ENCODE measurements around the gene F8. TPM values are rescaled to one million over a fixed set of nuclear protein-coding genes. Genes with fewer than 3 reads are reported as not detected.

The F8 gene
- total and polyA plus RNA-seq, 9 of the 15 experiments (the other 6 are each of a cell fraction or from before 2014, with no cell fraction given): 0.41 to 3.8 (median 0.91) TPM

DNA sequence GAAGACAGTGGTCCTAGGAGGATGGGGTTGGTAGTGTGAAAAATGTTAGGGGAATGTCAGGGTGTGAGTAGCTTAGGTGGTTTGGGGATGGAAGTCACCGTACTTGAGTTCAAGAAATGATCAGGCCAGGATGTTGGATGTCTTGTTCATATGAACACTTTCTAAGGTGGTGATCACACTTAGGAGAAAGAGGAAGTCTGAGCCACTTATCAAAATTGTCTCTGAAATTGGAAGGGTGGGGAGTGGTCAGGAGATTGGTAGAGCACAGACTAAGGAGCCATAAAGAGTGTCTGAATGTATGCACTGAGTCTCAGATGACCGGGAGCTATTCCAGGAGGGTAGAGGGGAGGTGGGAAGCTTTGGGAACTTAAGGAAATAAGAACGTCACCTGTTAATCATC is 31.1 kb upstream of the F8 start:
- H3K9me1 ChIP-seq (ENCODE audit: control insufficient read depth, insufficient read depth, low read length): no peaks in the 10 kb centered on the region
- WGBS (ENCODE audit: insufficient coverage, low coverage, missing lambda C conversion rate): 63% methylated on average over 1 of the region's 3 CpGs
- peaks cover 46% of the 10 kb centered on the region; the same call in 2 of the 3 replicates for H3K36me3 ChIP-seq (ENCODE audit: control insufficient read depth, insufficient read depth, low read length)
- peaks cover 11% of the 10 kb centered on the region; the same call in 1 of the 3 replicates for H3K79me2 ChIP-seq (ENCODE audit: control insufficient read depth, insufficient read depth, low read length)
- DNase-seq (ENCODE audit: extremely low read depth in 1 of 4, low spot score in 3 of 4) (no peak), FAIRE-seq (no peak), ATAC-seq (no peak)
- no peaks in the 10 kb centered on the region for H4K20me1 ChIP-seq (replicated peaks; ENCODE audit: control insufficient read depth, insufficient read depth, low read length)
- intact Hi-C loops (cut with micrococcal nuclease): no loop called here
- ChIA-PET POLR2A (no interaction called here), CTCF (ENCODE audit: low intra/inter-chr PET ratio) (no interaction called here)
- H3K27ac ChIP-seq (ENCODE audit: extremely low read depth, low read depth, low read length): no peak overlapping the region
- no peak overlapping the region for H3K4me2 ChIP-seq (ENCODE audit: insufficient read depth, low read length)
- BruUV-seq (replicated peaks): no TSS peak
- H2AFZ ChIP-seq (ENCODE audit: low read depth, low read length): no peak overlapping the region
- no peaks in the 10 kb centered on the region for H3K27me3 ChIP-seq (ENCODE audit: control insufficient read depth in 2 of 2, insufficient read depth in 2 of 2, low read length in 2 of 2)
- H3K4me3 ChIP-seq: no peak overlapping the region
- TF ChIP-seq CBX2 (IDR thresholded peaks at IDR 0.05; ENCODE audit: insufficient read depth, low read length, poor library complexity, severe bottlenecking): no peak
- TF ChIP-seq SPI1 (IDR thresholded peaks at IDR 0.05; ENCODE audit: borderline replicate concordance, low read depth, low read length): peak; percentile 74
- no peak for TF ChIP-seq ATF1 (CRISPR knock-in tag; IDR thresholded peaks at IDR 0.05)
- no peak for TF ChIP-seq ATF1 (tag; IDR thresholded peaks at IDR 0.05)
- TF ChIP-seq ZFP1 (CRISPR knock-in tag; IDR thresholded peaks at IDR 0.05): no peak
- no peak overlapping the region for H3K9ac ChIP-seq (ENCODE audit: insufficient read depth in 1 of 2, low read depth in 2 of 2, low read length in 2 of 2)
- H3K9me3 ChIP-seq (replicated peaks; ENCODE audit: control insufficient read depth, insufficient read depth, low read depth, low read length): no peaks in the 10 kb centered on the region
- in situ Hi-C loops (cut with MboI): no loop called here
- H3K4me1 ChIP-seq (replicated peaks in 1 of 2; ENCODE audit: control insufficient read depth in 2 of 2, insufficient read depth in 2 of 2, low read length in 2 of 2): peaks cover 0 to 9% of the 10 kb centered on the region in 2 experiments; a peak in 3 of 5 replicates

GRCh38 chrX:155052738-155053498 is 30.4 kb upstream of the F8 start:
- no peak for DNase-seq (ENCODE audit: extremely low read depth in 1 of 4, low spot score in 3 of 4)
- Histone ChIP-seq H3K79me2 (ENCODE audit: control insufficient read depth, insufficient read depth, low read length) (peaks cover 11% of the 10 kb centered on the region; the same call in 1 of the 3 replicates), H3K27ac (ENCODE audit: extremely low read depth, low read depth, low read length) (no peak overlapping the region), H2AFZ (ENCODE audit: low read depth, low read length) (no peak overlapping the region), H3K9me3 (replicated peaks; ENCODE audit: control insufficient read depth, insufficient read depth, low read depth, low read length) (no peaks in the 10 kb centered on the region), H3K4me1 (replicated peaks in 1 of 2; ENCODE audit: control insufficient read depth in 2 of 2, insufficient read depth in 2 of 2, low read length in 2 of 2) (peaks cover 0 to 14% of the 10 kb centered on the region in 2 experiments; a peak in 3 of 5 replicates), H3K9ac (ENCODE audit: insufficient read depth in 1 of 2, low read depth in 2 of 2, low read length in 2 of 2) (no peak overlapping the region), H3K9me1 (ENCODE audit: control insufficient read depth, insufficient read depth, low read length) (no peaks in the 10 kb centered on the region), H3K36me3 (ENCODE audit: control insufficient read depth, insufficient read depth, low read length) (peaks cover 43% of the 10 kb centered on the region; the same call in 2 of the 3 replicates), H3K4me2 (ENCODE audit: insufficient read depth, low read length) (no peak overlapping the region), H4K20me1 (replicated peaks; ENCODE audit: control insufficient read depth, insufficient read depth, low read length) (no peaks in the 10 kb centered on the region), H3K27me3 (ENCODE audit: control insufficient read depth in 2 of 2, insufficient read depth in 2 of 2, low read length in 2 of 2) (no peaks in the 10 kb centered on the region), H3K4me3 (no peak overlapping the region)
- no peak for ATAC-seq
- intact Hi-C loops (cut with micrococcal nuclease): no loop called here
- FAIRE-seq: no peak
- CTCF ChIA-PET (ENCODE audit: low intra/inter-chr PET ratio): no interaction called here
- in situ Hi-C loops (cut with MboI): no loop called here
- POLR2A ChIA-PET: interaction anchor here (0.8 kb wide), 1 partner anchor 14 kb away, joined by 3 read pairs; no protein-coding TSS in a partner anchor
- no TSS peak for BruUV-seq (replicated peaks)
- 69% methylated on average over 5 of the region's 5 CpGs for WGBS (ENCODE audit: insufficient coverage, low coverage, missing lambda C conversion rate)
- TF ChIP-seq ZNF717 (CRISPR knock-in tag; IDR thresholded peaks at IDR 0.05): no peak
- TF ChIP-seq CEBPB (tag; IDR thresholded peaks at IDR 0.05): no peak
- TF ChIP-seq POLR2AphosphoS5 (IDR thresholded peaks at IDR 0.05; ENCODE audit: control insufficient read depth, insufficient read depth, low read depth, low read length): no peak

Data from K562 (cell line).